Prostate gland (tissue), 2 donors: ENCODE results near the gene HMGB2. TPM values are rescaled to one million over a fixed set of nuclear protein-coding genes. Genes with fewer than 3 reads are reported as not detected.

Experiments used
- DNase-seq: peaks from one replicate; pipeline ENCODE4 v3.0.0-alpha.2; 2019; ENCODE audit warnings: low spot score
- H3K27ac ChIP-seq, 2 donors: fragments of 200-600 bp; sonication (generic); 2 replicates each; pipeline ENCODE4 v1.5.1; 2017 to 2019
- H3K27me3 ChIP-seq: fragments of 200-600 bp; sonication (generic); replicated peaks from 2 replicates; pipeline ENCODE4 v1.5.1; 2019; ENCODE audit not compliant: insufficient read depth
- H3K36me3 ChIP-seq, 2 donors: fragments of 200-600 bp; sonication (generic); 1 replicate in 1 of 2; 2 replicates in 1 of 2; pipeline versions ENCODE4 v1.5.1 to v1.8.1; 2017 to 2019
- H3K4me1 ChIP-seq: fragments of 200-600 bp; sonication (generic); replicated peaks from 2 replicates; pipeline ENCODE4 v1.5.1; 2019
- H3K4me3 ChIP-seq, 2 donors: fragments of 200-600 bp; sonication (generic); 2 replicates each; pipeline ENCODE4 v1.5.1; 2017 to 2019
- H3K9me3 ChIP-seq: fragments of 200-600 bp; sonication (generic); 2 replicates; pipeline ENCODE4 v1.5.1; 2017
- POLR2A ChIP-seq: fragments of 450-650 bp; IDR thresholded peaks from one replicate; pipeline ENCODE4 v1.6.1; 2016; ENCODE audit warnings: antibody characterized with exemption, mild to moderate bottlenecking
- POLR2AphosphoS5 ChIP-seq: sonication (generic); formaldehyde crosslinking; IDR thresholded peaks from one replicate; pipeline ENCODE4 v1.6.1; 2017; ENCODE audit warnings: antibody characterized with exemption
- WGBS: methylation state at CpG from one replicate; pipeline ENCODE4 v1.1.5; 2018; 5-methylcytosine and 5-hydroxymethylcytosine counted together
- intact Hi-C: fragments of 100-400 bp; cut with DNase I; formaldehyde crosslinking; loops from one replicate; pipeline ENCODE4 v1.14.2; 2022
- total RNA-seq, 2 donors: library from RNA; depleted of rRNA; stranded (reverse); fragments of >200 nt; gene quantifications; one replicate each; pipeline ENCODE4 v1.1.0, GENCODE V29; 2016
- TF ChIP-seq, protein P1 (sequence below), 4 experiments: fragments of 200-600 bp in 2 of 4; fragments of 450-650 bp in 2 of 4; sonication (generic) in 2 of 4; IDR thresholded peaks; 1 replicate in 3 of 4; 2 replicates in 1 of 4; pipeline ENCODE4 v1.5.1; 2016 to 2019; ENCODE audit warnings: antibody characterized with exemption in 4 of 4, mild to moderate bottlenecking in 2 of 4, moderate library complexity in 2 of 4

Gene HMGB2
- total RNA-seq, 2 donors from 2014 or later = 32.2 to 38.0 TPM

DNA sequence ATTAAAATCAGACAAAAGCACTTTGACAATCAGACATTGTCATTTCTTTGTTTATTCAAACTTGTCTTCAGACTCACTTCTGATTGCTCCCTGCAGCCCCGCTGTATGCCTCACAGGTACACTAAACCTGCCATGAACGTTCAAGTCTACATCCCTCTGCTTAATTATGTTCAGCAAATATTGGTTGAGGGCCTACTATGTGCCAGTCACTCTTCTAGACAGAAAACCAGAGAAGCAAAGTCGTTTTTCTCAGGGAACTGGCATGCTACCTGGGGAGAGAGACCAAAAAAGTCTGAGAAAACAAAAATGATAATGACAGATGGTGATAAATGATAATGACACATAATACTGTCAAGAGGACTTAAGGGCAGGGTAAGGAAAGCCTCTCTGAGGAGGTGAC lies 19.4 kb downstream of the HMGB2 start:
- no peaks in the 10 kb centered on the region for H3K9me3 ChIP-seq
- WGBS = 80% methylated on average over 3 of the region's 3 CpGs
- H3K36me3 ChIP-seq = no peaks in the 10 kb centered on the region
- H3K4me3 ChIP-seq = no peak overlapping the region
- H3K27me3 ChIP-seq = no peaks in the 10 kb centered on the region
- no peak for DNase-seq
- TF ChIP-seq POLR2A = no peak
- TF ChIP-seq, protein P1, sequence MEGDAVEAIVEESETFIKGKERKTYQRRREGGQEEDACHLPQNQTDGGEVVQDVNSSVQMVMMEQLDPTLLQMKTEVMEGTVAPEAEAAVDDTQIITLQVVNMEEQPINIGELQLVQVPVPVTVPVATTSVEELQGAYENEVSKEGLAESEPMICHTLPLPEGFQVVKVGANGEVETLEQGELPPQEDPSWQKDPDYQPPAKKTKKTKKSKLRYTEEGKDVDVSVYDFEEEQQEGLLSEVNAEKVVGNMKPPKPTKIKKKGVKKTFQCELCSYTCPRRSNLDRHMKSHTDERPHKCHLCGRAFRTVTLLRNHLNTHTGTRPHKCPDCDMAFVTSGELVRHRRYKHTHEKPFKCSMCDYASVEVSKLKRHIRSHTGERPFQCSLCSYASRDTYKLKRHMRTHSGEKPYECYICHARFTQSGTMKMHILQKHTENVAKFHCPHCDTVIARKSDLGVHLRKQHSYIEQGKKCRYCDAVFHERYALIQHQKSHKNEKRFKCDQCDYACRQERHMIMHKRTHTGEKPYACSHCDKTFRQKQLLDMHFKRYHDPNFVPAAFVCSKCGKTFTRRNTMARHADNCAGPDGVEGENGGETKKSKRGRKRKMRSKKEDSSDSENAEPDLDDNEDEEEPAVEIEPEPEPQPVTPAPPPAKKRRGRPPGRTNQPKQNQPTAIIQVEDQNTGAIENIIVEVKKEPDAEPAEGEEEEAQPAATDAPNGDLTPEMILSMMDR (IDR thresholded peaks at IDR 0.05) = no peak
- no peak for TF ChIP-seq POLR2AphosphoS5
- H3K4me1 ChIP-seq = no peaks in the 10 kb centered on the region
- intact Hi-C loops = no loop called here
- no peak overlapping the region for H3K27ac ChIP-seq

DNA sequence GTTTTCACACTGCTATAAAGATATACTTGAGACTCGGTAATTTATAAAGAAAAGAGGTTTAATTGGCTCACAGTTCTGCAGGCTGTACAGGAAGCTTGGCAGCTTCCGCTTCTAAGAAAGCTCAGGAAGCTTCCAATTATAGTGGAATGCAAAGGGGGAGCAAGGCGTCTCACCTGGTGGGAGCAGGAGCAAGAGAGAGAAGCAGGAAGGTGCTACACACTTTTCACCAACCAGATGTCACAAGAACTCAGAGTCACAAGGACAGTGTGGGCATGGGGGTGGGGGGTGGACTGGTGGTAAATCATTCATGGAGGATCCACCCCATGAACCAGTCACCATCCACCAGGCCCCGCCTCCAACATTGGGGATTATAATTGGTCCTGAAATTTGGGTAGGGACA lies 22.8 kb downstream of the HMGB2 start:
- Histone ChIP-seq H3K27me3 (no peaks in the 10 kb centered on the region), H3K4me3 (no peak overlapping the region), H3K36me3 (no peaks in the 10 kb centered on the region), H3K9me3 (no peaks in the 10 kb centered on the region), H3K4me1 (no peaks in the 10 kb centered on the region), H3K27ac (no peak overlapping the region)
- intact Hi-C loops = no loop called here
- TF ChIP-seq, protein P1 (IDR thresholded peaks at IDR 0.05) = no peak
- TF ChIP-seq POLR2A (no peak), POLR2AphosphoS5 (no peak)
- 90% methylated on average over 4 of the region's 4 CpGs for WGBS
- DNase-seq = no peak

DNA sequence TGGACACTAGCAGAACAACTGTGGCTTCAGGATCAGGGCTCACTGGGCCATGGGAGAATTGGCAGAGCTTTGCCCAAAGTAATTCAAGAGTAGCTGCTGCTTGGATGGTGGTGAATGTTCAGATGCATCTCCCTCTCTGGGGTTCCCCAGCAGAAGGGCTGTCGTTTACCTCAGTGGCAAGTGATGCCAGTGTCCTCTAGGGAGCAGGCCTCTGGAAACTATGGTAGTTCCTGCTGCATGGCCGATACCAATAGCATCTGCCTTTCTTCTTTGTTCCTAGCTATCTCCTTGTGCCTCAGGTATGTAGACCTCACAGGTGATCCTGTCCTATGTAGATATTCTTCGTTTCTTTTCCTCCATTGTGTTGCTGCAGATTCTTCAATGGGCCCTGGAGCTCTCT lies 26.4 kb downstream of the HMGB2 start:
- H3K4me1 ChIP-seq = no peaks in the 10 kb centered on the region
- DNase-seq = no peak
- H3K27ac ChIP-seq = no peak overlapping the region
- intact Hi-C loops = no loop called here
- TF ChIP-seq POLR2AphosphoS5 (no peak), POLR2A (no peak)
- TF ChIP-seq, protein P1 (IDR thresholded peaks at IDR 0.05) = no peak
- 92% methylated on average over 3 of the region's 3 CpGs for WGBS
- no peak overlapping the region for H3K4me3 ChIP-seq
- H3K36me3 ChIP-seq = no peaks in the 10 kb centered on the region
- H3K27me3 ChIP-seq = no peaks in the 10 kb centered on the region
- no peaks in the 10 kb centered on the region for H3K9me3 ChIP-seq

- no peaks in the 10 kb centered on the region for H3K36me3 ChIP-seq
- intact Hi-C loops = loop anchor here (5.0 kb wide), 1 partner anchor 289 kb away; no protein-coding TSS in a partner anchor
- H3K9me3 ChIP-seq = no peaks in the 10 kb centered on the region
- 34% methylated on average over 5 of the region's 5 CpGs for WGBS
- no peak overlapping the region for H3K4me3 ChIP-seq
- no peaks in the 10 kb centered on the region for H3K27me3 ChIP-seq
- TF ChIP-seq POLR2AphosphoS5 = no peak
- TF ChIP-seq, protein P1 (IDR thresholded peaks at IDR 0.05) = peak; percentile 52 to 64 (median 56)
- TF ChIP-seq POLR2A = no peak
- H3K4me1 ChIP-seq = no peaks in the 10 kb centered on the region
- no peak for DNase-seq
- H3K27ac ChIP-seq = no peak overlapping the region
Observed at GRCh38 chr4:173301518-173302201, 32.5 kb downstream of the HMGB2 start.

- Histone ChIP-seq H3K4me1 (no peaks in the 10 kb centered on the region), H3K4me3 (no peak overlapping the region), H3K36me3 (no peaks in the 10 kb centered on the region), H3K27ac (no peak overlapping the region), H3K27me3 (no peaks in the 10 kb centered on the region), H3K9me3 (no peaks in the 10 kb centered on the region)
- no peak for DNase-seq
- intact Hi-C loops = no loop called here
- 64% methylated on average over 1 of the region's 1 CpG for WGBS
- TF ChIP-seq POLR2AphosphoS5 (no peak), POLR2A (no peak)
- TF ChIP-seq, protein P1 (IDR thresholded peaks at IDR 0.05) = no peak
Observed at GRCh38 chr4:173294444-173294843, 39.7 kb downstream of the HMGB2 start.
